Frontal cortex (tissue), 4 donors: ENCODE results near the gene GPC6. TPM values are rescaled to one million over a fixed set of nuclear protein-coding genes. Genes with fewer than 3 reads are reported as not detected.
"Not testable (repeated sequence)": the region's sequence is repeated elsewhere in the genome, so short reads cannot be mapped to it uniquely, and the experiment has no call there.

Experiments
- DNase-seq, 2 donors: peaks; one replicate each; pipeline ENCODE4 v3.0.0; 2012; ENCODE audit warnings: low spot score in 2 of 2
- FAIRE-seq: peaks from 2 replicates; lab custom pipeline; 2012; peaks lifted over from hg19 to GRCh38; lab: Jason Lieb, UNC
- total RNA-seq: library from RNA; depleted of rRNA; stranded (reverse); fragments of >200 nt; gene quantifications from one replicate; pipeline ENCODE4 v1.2.3, GENCODE V29; 2014
- donor health status: control.
- donor health status: control.
- donor health status: control.

Gene GPC6
- total RNA-seq, 1 donor from 2014 or later: 9.0 TPM

GRCh38 chr13:94256721-94257120, 1030.1 kb downstream of the GPC6 start:
- FAIRE-seq (no peak), DNase-seq (no peak)

- DNase-seq: no peak
- no peak for FAIRE-seq
Measured at GRCh38 chr13:94259984-94260383, 1033.4 kb downstream of the GPC6 start.

GRCh38 chr13:94261163-94261562, 1034.6 kb downstream of the GPC6 start:
- no peak for DNase-seq
- FAIRE-seq: no peak

- no peak for DNase-seq
- FAIRE-seq: no peak
Measured at GRCh38 chr13:94263038-94263437, 1036.4 kb downstream of the GPC6 start.

GRCh38 chr13:94267581-94268366, 1041.2 kb downstream of the GPC6 start:
- DNase-seq (no peak), FAIRE-seq (no peak)

GRCh38 chr13:94268661-94269060, 1042.1 kb downstream of the GPC6 start:
- DNase-seq: no peak
- no peak for FAIRE-seq

- no peak for FAIRE-seq
Measured at GRCh38 chr13:94269557-94269956, 1043.0 kb downstream of the GPC6 start.

GRCh38 chr13:94270556-94270955, 1043.9 kb downstream of the GPC6 start:
- DNase-seq: no peak
- no peak for FAIRE-seq

More at GRCh38 chr13:94269557-94269956, 1043.0 kb downstream of the GPC6 start:
- DNase-seq: no peak

GRCh38 chr13:94272038-94272437, 1045.4 kb downstream of the GPC6 start:
- DNase-seq (no peak), FAIRE-seq (no peak)

GRCh38 chr13:94280349-94280748, 1053.7 kb downstream of the GPC6 start:
- no peak for DNase-seq
- FAIRE-seq: no peak

- no peak for DNase-seq
- no peak for FAIRE-seq
Measured at GRCh38 chr13:94280845-94281244, 1054.2 kb downstream of the GPC6 start.

- FAIRE-seq: no peak
- no peak for DNase-seq
Measured at GRCh38 chr13:94286581-94286980, 1060.0 kb downstream of the GPC6 start.

GRCh38 chr13:94291631-94292322, 1065.2 kb downstream of the GPC6 start:
- DNase-seq (no peak), FAIRE-seq (no peak)

GRCh38 chr13:94292323-94292640, 1065.7 kb downstream of the GPC6 start:
- no peak for FAIRE-seq
- DNase-seq: no peak

GRCh38 chr13:94296471-94296870, 1069.9 kb downstream of the GPC6 start:
- FAIRE-seq: no peak

GRCh38 chr13:94298346-94298745, 1071.7 kb downstream of the GPC6 start:
- DNase-seq (no peak), FAIRE-seq (no peak)

More at GRCh38 chr13:94296471-94296870, 1069.9 kb downstream of the GPC6 start:
- DNase-seq: no peak

GRCh38 chr13:94300401-94300800, 1073.8 kb downstream of the GPC6 start:
- FAIRE-seq (no peak), DNase-seq (no peak)

GRCh38 chr13:94301487-94301886, 1074.9 kb downstream of the GPC6 start:
- no peak for FAIRE-seq
- DNase-seq: no peak

- FAIRE-seq, DNase-seq: not testable (repeated sequence)
Measured at GRCh38 chr13:94302847-94303565, 1076.4 kb downstream of the GPC6 start.

GRCh38 chr13:94303644-94304174, 1077.1 kb downstream of the GPC6 start:
- DNase-seq (no peak), FAIRE-seq (no peak)

- no peak for DNase-seq
- no peak for FAIRE-seq
Measured at GRCh38 chr13:94305033-94305432, 1078.4 kb downstream of the GPC6 start.
